ENCODE measurements around the gene NOBOX.
"Not testable (repeated sequence)": the region's sequence is repeated elsewhere in the genome, so short reads cannot be mapped to it uniquely, and the experiment has no call there.

The NOBOX gene

GRCh38 chr7:144403649-144404061, at the start of gene NOBOX:
Gene NOBOX (minus strand): TSS chr7:144403693.
- no peak for DNase-seq (ENCODE audit: low spot score)

GRCh38 chr7:144452064-144452463, 48.6 kb upstream of the NOBOX start:
- DNase-seq (ENCODE audit: low spot score): no peak

GRCh38 chr7:144445590-144445989, 42.1 kb upstream of the NOBOX start:
- DNase-seq (ENCODE audit: low spot score): no peak

- no peak for DNase-seq (ENCODE audit: low spot score)
Measured at GRCh38 chr7:144439717-144440205, 36.3 kb upstream of the NOBOX start.

- DNase-seq (ENCODE audit: low spot score): no peak
Measured at GRCh38 chr7:144438759-144439158, 35.3 kb upstream of the NOBOX start.

GRCh38 chr7:144437370-144438191, 34.1 kb upstream of the NOBOX start:
- DNase-seq (ENCODE audit: low spot score): no peak

- DNase-seq (ENCODE audit: low spot score): no peak
Measured at GRCh38 chr7:144436500-144436899, 33.0 kb upstream of the NOBOX start.

GRCh38 chr7:144428431-144428830, 24.9 kb upstream of the NOBOX start:
- DNase-seq (ENCODE audit: low spot score): no peak

GRCh38 chr7:144427539-144427938, 24.0 kb upstream of the NOBOX start:
- DNase-seq (ENCODE audit: low spot score): not testable (repeated sequence)

GRCh38 chr7:144418931-144419330, 15.4 kb upstream of the NOBOX start:
- not testable (repeated sequence) for DNase-seq (ENCODE audit: low spot score)

- no peak for DNase-seq (ENCODE audit: low spot score)
Measured at GRCh38 chr7:144416341-144416740, 12.8 kb upstream of the NOBOX start.

- no peak for DNase-seq (ENCODE audit: low spot score)
Measured at GRCh38 chr7:144415858-144416257, 12.4 kb upstream of the NOBOX start.

- no peak for DNase-seq (ENCODE audit: low spot score)
Measured at GRCh38 chr7:144414815-144415214, 11.3 kb upstream of the NOBOX start.

- DNase-seq (ENCODE audit: low spot score): no peak
Measured at GRCh38 chr7:144410441-144410840, 6.9 kb upstream of the NOBOX start.

- no peak for DNase-seq (ENCODE audit: low spot score)
Measured at GRCh38 chr7:144408121-144408520, 4.6 kb upstream of the NOBOX start.

- no peak for DNase-seq (ENCODE audit: low spot score)
Measured at GRCh38 chr7:144407266-144407931, 3.9 kb upstream of the NOBOX start.

GRCh38 chr7:144404946-144405345, 1.5 kb upstream of the NOBOX start:
- DNase-seq (ENCODE audit: low spot score): no peak

- no peak for DNase-seq (ENCODE audit: low spot score)
Measured at GRCh38 chr7:144403102-144403501, 391 bp downstream of the NOBOX start.

- DNase-seq (ENCODE audit: low spot score): no peak
Measured at GRCh38 chr7:144401490-144401889, 2.0 kb downstream of the NOBOX start.

GRCh38 chr7:144399946-144400345, 3.5 kb downstream of the NOBOX start:
- no peak for DNase-seq (ENCODE audit: low spot score)

- no peak for DNase-seq (ENCODE audit: low spot score)
Measured at GRCh38 chr7:144398911-144399310, 4.6 kb downstream of the NOBOX start.

GRCh38 chr7:144398291-144398690, 5.2 kb downstream of the NOBOX start:
- no peak for DNase-seq (ENCODE audit: low spot score)

GRCh38 chr7:144397086-144397485, 6.4 kb downstream of the NOBOX start:
- DNase-seq (ENCODE audit: low spot score): no peak
